Measurements from ENCODE around the gene HEXIM2. TPM values are rescaled to one million over a fixed set of nuclear protein-coding genes. Genes with fewer than 3 reads are reported as not detected.

Gene HEXIM2
- total RNA-seq, 2 experiments from 2014 or later = 5.3 to 5.6 TPM

DNA sequence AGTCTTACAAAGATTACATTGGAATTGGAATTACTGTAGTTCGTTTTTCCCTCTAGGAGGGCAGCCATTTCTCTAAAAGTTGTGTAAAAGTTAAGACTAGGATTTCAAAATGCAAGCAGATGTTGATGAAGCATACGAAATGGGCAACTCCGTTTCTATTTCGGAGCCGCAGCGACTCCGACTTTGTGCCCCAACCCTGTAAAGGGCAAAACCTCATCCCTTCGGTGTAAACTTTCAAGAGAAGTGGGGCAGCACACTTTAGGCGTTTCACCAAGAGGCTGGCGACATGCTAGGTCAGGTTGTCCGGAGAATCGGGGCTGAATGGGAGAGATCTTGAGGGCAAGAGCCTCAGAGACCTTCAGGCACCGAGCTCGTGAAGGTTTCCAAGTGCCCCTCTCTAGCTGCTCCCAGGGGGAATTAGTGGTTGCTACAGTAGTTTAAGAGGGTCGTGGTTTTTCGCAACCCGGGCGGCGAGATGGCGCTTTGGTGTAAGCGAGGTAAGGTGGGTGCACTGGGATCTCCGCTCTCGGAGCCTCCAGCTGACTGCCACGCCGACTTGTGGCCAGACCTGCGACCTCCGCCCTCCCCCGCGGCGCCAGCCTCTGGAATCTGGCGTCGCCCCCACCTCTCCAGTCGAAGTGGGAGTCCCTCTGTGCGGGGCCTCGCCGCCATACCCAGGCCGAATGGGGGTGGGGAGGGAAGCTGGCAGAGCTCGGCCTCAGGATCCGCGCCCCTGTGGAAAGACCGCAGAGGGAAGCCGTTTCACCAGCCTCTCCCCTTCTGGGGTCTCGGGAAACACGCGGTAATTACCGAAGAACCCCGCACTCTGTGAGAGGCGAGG is 1.0 kb upstream of the HEXIM2 start:
- DNase-seq = peak; percentile 60
- no peaks in the 10 kb centered on the region for H3K9me3 Mint-ChIP-seq
- CTCF ChIA-PET = interaction anchor here (1.0 to 7.6 kb wide), 8 partner anchors 10 to 61 kb away, joined by 3 to 170 read pairs (median 10); partner anchors contain the start of genes ACBD4, FMNL1 and HEXIM1
- H3K4me3 Mint-ChIP-seq = peak overlapping the region; percentile 99
- intact Hi-C loops (cut with micrococcal nuclease) = loop anchor here (1.0 to 2.0 kb wide), 7 partner anchors 12 to 156 kb away; partner anchors contain the start of genes DCAKD, HEXIM1, MAP3K14 and NMT1
- peaks cover 40% of the 10 kb centered on the region for H3K4me1 Mint-ChIP-seq (ENCODE audit: low read depth)
- H3K27ac Mint-ChIP-seq = peak overlapping the region; percentile 99
- POLR2A ChIA-PET = interaction anchor here (0.8 to 4.8 kb wide), 9 partner anchors 10 to 156 kb away, joined by 3 to 217 read pairs (median 8); partner anchors contain the start of genes HEXIM1, MAP3K14 and NMT1
- peaks cover 20% of the 10 kb centered on the region for H3K36me3 Mint-ChIP-seq
- H3K27me3 Mint-ChIP-seq = peaks cover 2% of the 10 kb centered on the region

DNA sequence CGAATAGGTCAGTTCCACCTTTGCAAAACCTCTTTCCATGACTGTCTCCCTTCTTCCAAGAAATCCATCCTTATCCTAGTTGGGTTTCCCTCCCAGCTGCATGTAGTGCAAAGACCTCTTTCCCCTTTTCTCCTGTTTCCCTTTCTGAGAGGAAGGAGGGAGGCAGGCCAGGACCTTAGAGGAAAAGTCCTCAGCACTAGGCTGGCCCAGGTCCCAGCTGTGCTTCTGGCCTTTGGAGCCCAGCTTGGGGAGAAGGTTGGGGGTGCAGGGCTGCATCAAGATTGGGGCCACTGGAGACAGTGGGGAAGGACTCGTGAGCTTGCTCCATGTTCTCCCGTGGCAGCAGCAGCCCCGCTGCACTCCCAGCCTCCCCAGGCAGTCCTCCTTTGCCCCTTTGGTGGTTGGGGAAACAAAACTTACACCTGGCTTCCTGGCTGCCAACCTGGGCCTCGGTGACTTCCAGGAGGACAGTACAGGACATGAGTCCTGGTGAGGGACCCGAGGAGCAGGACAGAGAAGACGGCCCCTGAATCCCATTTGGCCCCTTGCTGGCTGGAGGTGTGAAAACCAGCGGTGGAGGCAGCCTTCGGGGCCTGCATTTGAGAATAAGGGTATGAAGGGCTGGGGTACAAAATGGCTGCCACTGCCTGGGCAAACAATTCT is 481 bp downstream of the HEXIM2 start:
- H3K27ac Mint-ChIP-seq = peak overlapping the region; percentile 99
- peaks cover 36% of the 10 kb centered on the region for H3K4me1 Mint-ChIP-seq (ENCODE audit: low read depth)
- peak overlapping the region; percentile 99 for H3K4me3 Mint-ChIP-seq
- DNase-seq = no peak
- peaks cover 20% of the 10 kb centered on the region for H3K36me3 Mint-ChIP-seq
- intact Hi-C loops (cut with micrococcal nuclease) = no loop called here
- no peaks in the 10 kb centered on the region for H3K9me3 Mint-ChIP-seq
- peaks cover 2% of the 10 kb centered on the region for H3K27me3 Mint-ChIP-seq
- ChIA-PET POLR2A (interaction anchor here (0.8 to 4.8 kb wide), 9 partner anchors 8 to 155 kb away, joined by 4 to 217 read pairs (median 8); partner anchors contain the start of genes ACBD4, HEXIM1 and MAP3K14), CTCF (interaction anchor here (0.6 to 7.6 kb wide), 8 partner anchors 12 to 223 kb away, joined by 3 to 170 read pairs (median 7); partner anchors contain the start of genes ACBD4 and HEXIM1)

DNA sequence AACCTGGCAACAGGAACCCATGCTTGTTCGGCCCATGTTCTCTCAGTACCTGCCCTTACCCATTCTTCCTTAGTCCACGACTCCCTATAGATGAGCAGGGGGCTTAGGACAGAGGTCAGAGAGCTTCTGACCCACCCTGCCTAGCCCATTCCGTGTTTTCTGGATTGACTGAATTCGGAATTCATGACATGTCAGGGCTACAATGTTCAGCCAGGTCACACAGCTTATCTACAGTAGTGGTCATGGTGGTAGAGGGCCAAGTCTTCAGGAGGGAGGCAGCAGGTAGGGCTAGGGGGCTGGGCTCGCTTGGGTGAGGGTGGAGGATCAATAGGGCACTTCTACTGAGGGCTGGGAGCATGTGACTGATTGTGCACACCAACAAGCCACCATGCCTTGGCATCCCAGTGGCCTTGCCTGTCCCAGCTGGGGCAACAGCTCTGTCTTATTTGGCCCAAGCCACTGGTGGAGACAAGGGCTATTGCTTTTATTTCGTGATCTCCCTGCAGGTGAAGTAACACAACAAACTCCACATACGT is 3.1 kb downstream of the HEXIM2 start:
- Mint-ChIP-seq H3K36me3 (peaks cover 8% of the 10 kb centered on the region), H3K4me1 (ENCODE audit: low read depth) (peaks cover 15% of the 10 kb centered on the region), H3K27ac (no peak overlapping the region), H3K9me3 (no peaks in the 10 kb centered on the region), H3K4me3 (no peak overlapping the region), H3K27me3 (peaks cover 2% of the 10 kb centered on the region)
- no peak for DNase-seq
- intact Hi-C loops (cut with micrococcal nuclease) = no loop called here
- ChIA-PET CTCF (interaction anchor here (7.3 to 7.6 kb wide), 2 partner anchors 14 to 30 kb away, joined by 89 to 170 read pairs; partner anchors contain the start of genes ACBD4 and HEXIM1), POLR2A (no interaction called here)

GRCh38 chr17:45168991-45169752 is 7.5 kb downstream of the HEXIM2 start:
- no peak overlapping the region for H3K27ac Mint-ChIP-seq
- no peaks in the 10 kb centered on the region for H3K36me3 Mint-ChIP-seq

GRCh38 chr17:45170280-45170930 is 8.7 kb downstream of the HEXIM2 start:
- no peak for DNase-seq
- Mint-ChIP-seq H3K27me3 (no peaks in the 10 kb centered on the region), H3K4me1 (ENCODE audit: low read depth) (peaks cover 12% of the 10 kb centered on the region), H3K36me3 (no peaks in the 10 kb centered on the region), H3K4me3 (no peak overlapping the region), H3K27ac (no peak overlapping the region), H3K9me3 (no peaks in the 10 kb centered on the region)
- POLR2A ChIA-PET = interaction anchor here (1.8 kb wide), 1 partner anchor 9 kb away, joined by 4 read pairs; the partner anchor contains the start of gene HEXIM2
- CTCF ChIA-PET = interaction anchor here (1.3 to 5.0 kb wide), 3 partner anchors 20 to 35 kb away, joined by 3 to 41 read pairs (median 6); partner anchors contain the start of genes ACBD4 and HEXIM1
- intact Hi-C loops (cut with micrococcal nuclease) = no loop called here

More at GRCh38 chr17:45168991-45169752, 7.5 kb downstream of the HEXIM2 start:
- Mint-ChIP-seq H3K27me3 (no peaks in the 10 kb centered on the region), H3K9me3 (no peaks in the 10 kb centered on the region), H3K4me3 (no peak overlapping the region), H3K4me1 (ENCODE audit: low read depth) (peaks cover 16% of the 10 kb centered on the region)
- no peak for DNase-seq
- CTCF ChIA-PET = interaction anchor here (1.0 to 5.0 kb wide), 2 partner anchors 18 to 29 kb away, joined by 3 to 41 read pairs; partner anchors contain the start of gene HEXIM1
- POLR2A ChIA-PET = no interaction called here
- intact Hi-C loops (cut with micrococcal nuclease) = no loop called here

DNA sequence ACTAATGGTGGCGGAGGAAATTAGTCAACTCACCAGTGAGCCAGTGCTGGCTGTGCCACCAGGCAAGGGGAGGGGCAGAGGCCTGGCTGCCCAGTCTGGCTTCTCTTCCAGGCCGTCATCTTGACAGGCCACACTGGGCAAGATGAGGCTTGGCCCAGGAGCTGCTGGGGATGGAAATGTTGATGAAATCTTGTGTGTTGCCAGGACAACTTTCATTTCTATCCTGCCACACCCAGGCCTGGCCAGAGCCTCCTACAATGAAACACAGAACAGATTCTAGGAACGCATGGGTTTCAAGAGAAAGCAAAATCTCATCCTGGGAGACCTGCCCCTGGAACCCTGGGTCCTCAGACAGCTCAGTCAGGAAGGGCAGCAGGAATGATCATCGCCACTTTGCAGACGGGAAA is 9.3 kb downstream of the HEXIM2 start:
- intact Hi-C loops (cut with micrococcal nuclease) = no loop called here
- Mint-ChIP-seq H3K4me3 (no peak overlapping the region), H3K9me3 (no peaks in the 10 kb centered on the region), H3K36me3 (no peaks in the 10 kb centered on the region), H3K27ac (no peak overlapping the region), H3K4me1 (ENCODE audit: low read depth) (peaks cover 11% of the 10 kb centered on the region), H3K27me3 (no peaks in the 10 kb centered on the region)
- no peak for DNase-seq
- POLR2A ChIA-PET = interaction anchor here (1.8 kb wide), 1 partner anchor 10 kb away, joined by 4 read pairs; the partner anchor contains the start of gene HEXIM2
- CTCF ChIA-PET = interaction anchor here (1.3 to 5.0 kb wide), 3 partner anchors 20 to 35 kb away, joined by 3 to 41 read pairs (median 6); partner anchors contain the start of genes ACBD4 and HEXIM1

GRCh38 chr17:45171338-45172231 is 9.9 kb downstream of the HEXIM2 start:
- no peaks in the 10 kb centered on the region for H3K36me3 Mint-ChIP-seq
- no peaks in the 10 kb centered on the region for H3K9me3 Mint-ChIP-seq
- ChIA-PET CTCF (interaction anchor here (1.3 to 5.0 kb wide), 6 partner anchors 21 to 36 kb away, joined by 3 to 41 read pairs (median 10); partner anchors contain the start of genes ACBD4 and HEXIM1), POLR2A (interaction anchor here (1.6 to 2.5 kb wide), 5 partner anchors 10 to 54 kb away, joined by 4 to 20 read pairs (median 6); partner anchors contain the start of genes HEXIM1 and HEXIM2)
- H3K27me3 Mint-ChIP-seq = no peaks in the 10 kb centered on the region
- peak overlapping the region; percentile 45 for H3K27ac Mint-ChIP-seq
- intact Hi-C loops (cut with micrococcal nuclease) = loop anchor here (2.0 kb wide), 1 partner anchor 23 kb away; the partner anchor contains the start of gene HEXIM1
- no peak overlapping the region for H3K4me3 Mint-ChIP-seq
- H3K4me1 Mint-ChIP-seq (ENCODE audit: low read depth) = peaks cover 11% of the 10 kb centered on the region
- no peak for DNase-seq

GRCh38 chr17:45172232-45172540 is 10.5 kb downstream of the HEXIM2 start:
- intact Hi-C loops (cut with micrococcal nuclease) = loop anchor here (2.0 kb wide), 1 partner anchor 23 kb away; the partner anchor contains the start of gene HEXIM1
- no peaks in the 10 kb centered on the region for H3K27me3 Mint-ChIP-seq
- H3K4me1 Mint-ChIP-seq (ENCODE audit: low read depth) = peaks cover 11% of the 10 kb centered on the region
- no peaks in the 10 kb centered on the region for H3K9me3 Mint-ChIP-seq
- CTCF ChIA-PET = interaction anchor here (1.7 to 5.0 kb wide), 5 partner anchors 12 to 37 kb away, joined by 4 to 41 read pairs (median 15); partner anchors contain the start of genes ACBD4 and HEXIM1
- H3K27ac Mint-ChIP-seq = peak overlapping the region; percentile 45
- no peaks in the 10 kb centered on the region for H3K36me3 Mint-ChIP-seq
- no peak overlapping the region for H3K4me3 Mint-ChIP-seq
- POLR2A ChIA-PET = interaction anchor here (1.6 to 2.5 kb wide), 4 partner anchors 11 to 54 kb away, joined by 4 to 20 read pairs (median 8); partner anchors contain the start of genes HEXIM1 and HEXIM2
- DNase-seq = no peak

- POLR2A ChIA-PET = interaction anchor here (0.6 to 2.5 kb wide), 6 partner anchors 11 to 197 kb away, joined by 3 to 20 read pairs (median 5); partner anchors contain the start of genes HEXIM1 and HEXIM2
- peak overlapping the region; percentile 82 for H3K27ac Mint-ChIP-seq
- no peaks in the 10 kb centered on the region for H3K36me3 Mint-ChIP-seq
- no peaks in the 10 kb centered on the region for H3K27me3 Mint-ChIP-seq
- CTCF ChIA-PET = interaction anchor here (0.6 to 5.0 kb wide), 7 partner anchors 12 to 96 kb away, joined by 3 to 41 read pairs (median 10); partner anchors contain the start of genes ACBD4 and HEXIM1
- peak; percentile 68 for DNase-seq
- peak overlapping the region; percentile 54 for H3K4me3 Mint-ChIP-seq
- H3K4me1 Mint-ChIP-seq (ENCODE audit: low read depth) = peaks cover 11% of the 10 kb centered on the region
- intact Hi-C loops (cut with micrococcal nuclease) = loop anchor here (1.0 to 2.0 kb wide), 2 partner anchors 11 to 24 kb away; partner anchors contain the start of genes HEXIM1 and HEXIM2
- no peaks in the 10 kb centered on the region for H3K9me3 Mint-ChIP-seq
Observed at GRCh38 chr17:45172541-45173286, 11.0 kb downstream of the HEXIM2 start.

Data from activated CD4-positive, alpha-beta memory T cell treated with anti-CD3 and anti-CD28 coated beads for 36 hours (primary cell).